Astrocyte (in vitro differentiated cells and primary cell): ENCODE data around the gene SHOC2. TPM values are rescaled to one million over a fixed set of nuclear protein-coding genes. Genes with fewer than 3 reads are reported as not detected.

Experiments used
- DNase-seq: peaks from one replicate; pipeline ENCODE4 v3.0.0-alpha.2; 2010; ENCODE audit warnings: low read depth
- FAIRE-seq: peaks from 2 replicates; lab custom pipeline; 2011; peaks lifted over from hg19 to GRCh38; lab: Jason Lieb, UNC
- H2AFZ ChIP-seq: 2 replicates; pipeline ENCODE4 v1.6.0; 2012; ENCODE audit warnings: low read depth, low read length, inconsistent platforms
- H3K27ac ChIP-seq: 2 replicates; pipeline ENCODE4 v1.5.1; 2011; ENCODE audit warnings: low read depth, low read length, inconsistent platforms
- H3K27me3 ChIP-seq: 2 replicates; pipeline ENCODE4 v1.6.0; 2011; ENCODE audit warnings: low read length, inconsistent platforms; ENCODE audit not compliant: insufficient read depth
- H3K36me3 ChIP-seq: 2 replicates; pipeline ENCODE4 v1.5.1; 2011; ENCODE audit warnings: low read length, inconsistent platforms; ENCODE audit not compliant: insufficient read depth
- H3K4me1 ChIP-seq: 2 replicates; pipeline ENCODE4 v1.5.1; 2011; ENCODE audit warnings: low read length, inconsistent platforms; ENCODE audit not compliant: insufficient read depth
- H3K4me2 ChIP-seq: 2 replicates; pipeline ENCODE4 v1.6.0; 2012; ENCODE audit warnings: low read length, inconsistent platforms
- H3K4me3 ChIP-seq: 2 replicates; pipeline ENCODE4 v1.5.1; 2011; ENCODE audit warnings: low read depth, mild to moderate bottlenecking, low read length, inconsistent platforms; ENCODE audit not compliant: insufficient read depth
- H3K79me2 ChIP-seq: 2 replicates; pipeline ENCODE4 v1.6.0; 2012; ENCODE audit warnings: mild to moderate bottlenecking, low read length, inconsistent platforms; ENCODE audit not compliant: insufficient read depth
- H3K9ac ChIP-seq: 2 replicates; pipeline ENCODE4 v1.6.0; 2012; ENCODE audit warnings: mild to moderate bottlenecking, low read length, inconsistent platforms
- H3K9me3 ChIP-seq: 2 replicates; pipeline ENCODE4 v1.5.1; 2012; ENCODE audit warnings: low read depth, mild to moderate bottlenecking, low read length, inconsistent platforms; ENCODE audit not compliant: insufficient read depth
- H4K20me1 ChIP-seq: 2 replicates; pipeline ENCODE4 v1.6.0; 2012; ENCODE audit warnings: low read length, inconsistent platforms; ENCODE audit not compliant: insufficient read depth
- H3K27ac Mint-ChIP-seq: one replicate; pipeline ENCODE4 v1.8.0; 2021; ENCODE audit warnings: mild to moderate bottlenecking, mixed read lengths; ENCODE audit not compliant: unreplicated experiment
- H3K27me3 Mint-ChIP-seq: one replicate; pipeline ENCODE4 v1.8.0; 2021; ENCODE audit warnings: low read depth, mixed read lengths; ENCODE audit not compliant: unreplicated experiment
- H3K36me3 Mint-ChIP-seq: one replicate; pipeline ENCODE4 v1.8.0; 2021; ENCODE audit warnings: low read depth, mixed read lengths; ENCODE audit not compliant: unreplicated experiment
- H3K4me1 Mint-ChIP-seq: one replicate; pipeline ENCODE4 v1.8.0; 2021; ENCODE audit warnings: low read depth, mixed read lengths; ENCODE audit not compliant: unreplicated experiment
- H3K4me3 Mint-ChIP-seq: one replicate; pipeline ENCODE4 v1.8.0; 2021; ENCODE audit warnings: mild to moderate bottlenecking, moderate library complexity, mixed read lengths; ENCODE audit not compliant: unreplicated experiment
- H3K9me3 Mint-ChIP-seq: one replicate; pipeline ENCODE4 v1.8.0; 2021; ENCODE audit warnings: mild to moderate bottlenecking, mixed read lengths; ENCODE audit not compliant: unreplicated experiment
- CTCF ChIP-seq: IDR thresholded peaks from 2 replicates; pipeline ENCODE4 v1.5.1; 2011; ENCODE audit warnings: low read depth, mild to moderate bottlenecking, inconsistent platforms, low read length, moderate library complexity; ENCODE audit not compliant: insufficient read depth
- EZH2 ChIP-seq: IDR thresholded peaks from 2 replicates; pipeline ENCODE4 v1.6.1; 2012; ENCODE audit warnings: mild to moderate bottlenecking, low read length, inconsistent platforms; ENCODE audit not compliant: insufficient read depth
- total RNA-seq: library from RNA; stranded (reverse); gene quantifications from 2 replicates; pipeline ENCODE4 v1.2.1, GENCODE V29; 2021

Gene SHOC2
- total RNA-seq, 1 donor from 2014 or later: 80.7 TPM

GRCh38 chr10:110927461-110927860, 8.1 kb downstream of the SHOC2 start:
- no peak overlapping the region for H3K27ac ChIP-seq
- DNase-seq: no peak
- no peaks in the 10 kb centered on the region for H3K9me3 ChIP-seq
- FAIRE-seq: no peak
- H4K20me1 ChIP-seq: peaks cover 74% of the 10 kb centered on the region
- Mint-ChIP-seq H3K27ac (no peak overlapping the region), H3K36me3 (no peaks in the 10 kb centered on the region), H3K9me3 (no peaks in the 10 kb centered on the region), H3K27me3 (no peaks in the 10 kb centered on the region), H3K4me1 (peaks cover 13% of the 10 kb centered on the region), H3K4me3 (no peak overlapping the region)
- peaks cover 100% of the 10 kb centered on the region for H3K79me2 ChIP-seq
- no peak overlapping the region for H3K4me3 ChIP-seq
- H2AFZ ChIP-seq: no peak overlapping the region
- H3K4me1 ChIP-seq: no peaks in the 10 kb centered on the region
- H3K4me2 ChIP-seq: no peak overlapping the region
- TF ChIP-seq CTCF: no peak
- TF ChIP-seq EZH2: no peak
- H3K36me3 ChIP-seq: no peaks in the 10 kb centered on the region
- no peaks in the 10 kb centered on the region for H3K27me3 ChIP-seq
- H3K9ac ChIP-seq: no peak overlapping the region

DNA sequence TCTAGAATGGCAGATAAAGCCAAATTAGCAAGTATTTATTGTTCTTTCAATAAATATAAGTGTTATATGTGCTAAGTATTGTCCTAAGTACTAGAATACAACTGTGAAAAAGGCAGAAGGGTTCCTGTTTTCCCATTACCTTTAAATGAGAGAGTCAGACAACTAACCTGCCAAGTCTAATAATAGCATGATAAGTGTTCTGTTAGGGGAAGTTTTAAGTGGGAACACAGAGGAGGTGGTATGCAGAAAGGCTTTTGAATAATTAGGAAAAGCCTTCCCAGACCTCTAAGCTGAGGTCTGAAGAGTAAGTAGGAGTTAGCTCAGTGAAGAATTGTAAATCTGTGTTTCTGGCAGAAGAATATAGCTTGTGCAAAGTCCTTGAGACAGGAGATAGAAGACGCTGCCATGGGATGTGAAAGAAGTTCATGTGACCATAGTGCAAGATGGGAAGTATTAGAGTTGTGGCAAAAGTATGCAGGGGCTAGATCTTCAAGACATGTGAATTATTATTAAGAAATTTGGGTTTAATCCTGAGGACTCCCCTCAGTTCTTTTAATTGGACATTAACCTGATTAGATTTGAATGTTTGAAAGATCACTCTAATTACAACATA, 12.5 kb downstream of the SHOC2 start:
- H3K4me2 ChIP-seq: no peak overlapping the region
- H3K9ac ChIP-seq: no peak overlapping the region
- H3K36me3 ChIP-seq: no peaks in the 10 kb centered on the region
- H3K4me1 ChIP-seq: no peaks in the 10 kb centered on the region
- no peaks in the 10 kb centered on the region for H3K9me3 ChIP-seq
- Mint-ChIP-seq H3K9me3 (no peaks in the 10 kb centered on the region), H3K27me3 (no peaks in the 10 kb centered on the region), H3K4me1 (no peaks in the 10 kb centered on the region), H3K27ac (no peak overlapping the region), H3K4me3 (no peak overlapping the region), H3K36me3 (no peaks in the 10 kb centered on the region)
- peaks cover 100% of the 10 kb centered on the region for H3K79me2 ChIP-seq
- no peak overlapping the region for H2AFZ ChIP-seq
- no peak overlapping the region for H3K27ac ChIP-seq
- FAIRE-seq (no peak), DNase-seq (no peak)
- H3K27me3 ChIP-seq: no peaks in the 10 kb centered on the region
- H3K4me3 ChIP-seq: no peak overlapping the region
- TF ChIP-seq EZH2: no peak
- TF ChIP-seq CTCF: no peak
- peaks cover 73% of the 10 kb centered on the region for H4K20me1 ChIP-seq

DNA sequence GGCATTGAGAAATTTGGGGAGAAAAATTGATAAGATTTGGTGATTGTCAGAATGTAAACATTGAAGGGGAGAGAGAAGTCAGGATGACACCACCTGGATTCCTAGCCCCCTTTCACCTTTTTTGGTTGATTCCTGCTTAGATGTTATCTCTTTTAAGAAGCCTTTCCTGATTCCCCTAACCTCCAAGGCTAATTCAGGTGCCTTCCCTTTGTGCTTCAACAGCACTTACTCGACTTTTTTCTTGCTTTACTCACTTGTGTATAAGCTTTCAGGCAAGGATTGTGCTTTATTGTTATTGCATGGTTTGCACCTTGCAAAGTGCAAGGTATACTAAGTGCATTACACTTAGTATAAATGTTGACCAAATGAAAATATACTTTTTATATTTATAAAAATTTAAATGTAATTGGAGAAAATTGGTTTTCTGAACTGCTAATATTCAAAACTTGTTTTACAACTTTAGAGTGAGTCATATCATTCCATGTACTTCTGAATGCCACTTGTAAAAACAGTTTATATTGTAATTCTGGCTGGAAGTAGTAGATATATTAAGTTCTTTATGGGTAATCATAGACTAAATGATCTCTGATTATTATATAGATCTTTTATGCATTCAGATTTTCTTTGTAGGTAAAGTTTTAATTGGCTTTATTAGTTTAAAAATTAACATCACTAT, 13.2 kb downstream of the SHOC2 start:
- no peak overlapping the region for H3K27ac ChIP-seq
- Mint-ChIP-seq H3K4me1 (no peaks in the 10 kb centered on the region), H3K4me3 (no peak overlapping the region), H3K27ac (no peak overlapping the region), H3K27me3 (no peaks in the 10 kb centered on the region), H3K36me3 (no peaks in the 10 kb centered on the region), H3K9me3 (no peaks in the 10 kb centered on the region)
- no peak overlapping the region for H3K9ac ChIP-seq
- H3K36me3 ChIP-seq: no peaks in the 10 kb centered on the region
- DNase-seq: no peak
- H3K4me1 ChIP-seq: no peaks in the 10 kb centered on the region
- H3K79me2 ChIP-seq: peaks cover 100% of the 10 kb centered on the region
- H2AFZ ChIP-seq: no peak overlapping the region
- H4K20me1 ChIP-seq: peaks cover 74% of the 10 kb centered on the region
- no peak for FAIRE-seq
- H3K9me3 ChIP-seq: no peaks in the 10 kb centered on the region
- no peaks in the 10 kb centered on the region for H3K27me3 ChIP-seq
- H3K4me3 ChIP-seq: no peak overlapping the region
- no peak for TF ChIP-seq CTCF
- no peak for TF ChIP-seq EZH2
- no peak overlapping the region for H3K4me2 ChIP-seq
